ENCODE results near the gene SYNCRIP.
A peak's percentile ranks its signal among the peaks of the same experiment; 100 is the strongest.
"Not testable (repeated sequence)": the region's sequence is repeated elsewhere in the genome, so short reads cannot be mapped to it uniquely, and the experiment has no call there.

Gene SYNCRIP

DNA sequence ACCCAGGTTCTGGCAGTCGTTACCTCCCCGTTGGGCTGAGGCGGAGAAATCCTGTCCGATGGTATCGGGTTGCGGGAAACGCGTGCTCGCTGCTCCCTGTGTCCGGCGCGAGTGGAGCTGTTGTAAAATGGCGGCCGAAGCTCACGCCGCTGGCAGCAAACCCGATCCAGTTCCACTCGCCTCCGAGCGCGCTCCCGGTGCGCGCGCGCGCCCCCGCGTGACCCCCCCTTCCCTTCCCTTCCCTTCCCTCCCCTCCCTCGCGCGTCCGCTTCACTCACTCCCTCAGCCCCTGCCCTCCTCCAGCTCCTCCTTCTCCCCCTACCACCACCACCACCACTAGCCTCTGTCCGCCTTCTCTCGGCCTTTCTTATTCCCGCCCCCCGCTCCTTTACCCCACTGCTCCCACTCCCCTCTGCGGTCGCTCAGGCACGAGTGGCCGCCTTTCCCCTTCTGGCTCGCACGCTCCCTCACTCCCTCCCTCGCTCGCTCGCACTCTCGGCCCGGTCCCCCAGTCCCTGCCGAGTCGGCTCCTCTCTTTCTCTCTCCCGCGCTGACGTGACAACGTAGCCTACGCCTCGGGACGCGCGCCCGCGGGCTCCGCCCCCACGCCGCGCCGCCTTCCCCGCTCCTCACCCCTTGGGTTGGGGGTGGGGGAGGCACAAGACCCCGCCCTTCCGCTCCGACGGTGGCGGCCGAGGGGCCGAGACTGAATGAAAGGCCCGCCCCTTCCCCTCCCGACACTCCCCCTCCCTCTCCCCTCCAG is at the start of gene SYNCRIP:
Gene SYNCRIP, minus strand, starts transcription at position 113 of the 763 bp plus-strand sequence. CDS start 1,447 bp downstream, outside the sequence.
- Histone ChIP-seq H3K27ac (peak within 1 kb of the TSS; percentile 94 to 100 (median 99)), H3K36me3 (peaks cover 17 to 37% (median 33%) of the 10 kb centered on the region in 11 experiments), H3K4me1 (peaks cover 23 to 43% (median 25%) of the 10 kb centered on the region in 10 experiments), H3K4me2 (peak within 1 kb of the TSS in 9 of 11 experiments; percentile 37 to 82 (median 79); a peak in 14 of 22 replicates), H3K9ac (peak within 1 kb of the TSS; percentile 92 to 100 (median 98)), H3K27me3 (no peaks in the 10 kb centered on the region), H3K9me3 (replicated peaks in 1 of 11) (peaks cover 0 to 4% (median 0%) of the 10 kb centered on the region in 11 experiments; a peak in 1 of 22 replicates), H3K4me3 (peak within 1 kb of the TSS; percentile 79 to 98 (median 88)), H4K20me1 (peaks cover 37 to 45% (median 42%) of the 10 kb centered on the region in 11 experiments; a peak in 21 of 22 replicates)
- TF ChIP-seq Cebpa-rat (IDR thresholded peaks at IDR 0.05), result no peak

DNA sequence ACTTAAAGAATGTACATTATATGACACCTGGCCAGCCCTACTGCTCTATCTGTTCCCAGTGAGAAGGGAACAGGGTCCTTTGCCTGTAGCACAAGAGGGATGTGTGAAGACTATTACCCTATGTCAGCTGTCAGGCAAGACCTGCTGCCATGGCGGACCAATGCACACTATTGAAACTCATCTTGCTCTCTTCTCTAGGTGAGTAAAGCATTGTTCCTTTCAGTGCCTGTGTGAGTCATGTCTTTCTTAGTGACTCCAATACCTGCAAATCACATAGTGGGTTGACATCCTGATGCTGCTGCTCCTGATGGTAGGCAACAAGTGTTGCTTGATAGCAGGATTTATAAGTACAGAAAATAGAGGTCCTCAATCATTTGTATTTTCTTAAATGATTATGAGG is 48.8 kb upstream of the SYNCRIP start:
- no peaks in the 10 kb centered on the region for H3K9me3 ChIP-seq (replicated peaks in 1 of 11)
- no peaks in the 10 kb centered on the region for H4K20me1 ChIP-seq
- H3K4me2 ChIP-seq, result no peak overlapping the region
- no peak overlapping the region for H3K9ac ChIP-seq
- no peaks in the 10 kb centered on the region for H3K36me3 ChIP-seq
- H3K4me1 ChIP-seq, result no peaks in the 10 kb centered on the region
- TF ChIP-seq Cebpa-rat (IDR thresholded peaks at IDR 0.05), result no peak
- H3K4me3 ChIP-seq, result no peak overlapping the region
- no peak overlapping the region for H3K27ac ChIP-seq
- H3K27me3 ChIP-seq, result no peaks in the 10 kb centered on the region

DNA sequence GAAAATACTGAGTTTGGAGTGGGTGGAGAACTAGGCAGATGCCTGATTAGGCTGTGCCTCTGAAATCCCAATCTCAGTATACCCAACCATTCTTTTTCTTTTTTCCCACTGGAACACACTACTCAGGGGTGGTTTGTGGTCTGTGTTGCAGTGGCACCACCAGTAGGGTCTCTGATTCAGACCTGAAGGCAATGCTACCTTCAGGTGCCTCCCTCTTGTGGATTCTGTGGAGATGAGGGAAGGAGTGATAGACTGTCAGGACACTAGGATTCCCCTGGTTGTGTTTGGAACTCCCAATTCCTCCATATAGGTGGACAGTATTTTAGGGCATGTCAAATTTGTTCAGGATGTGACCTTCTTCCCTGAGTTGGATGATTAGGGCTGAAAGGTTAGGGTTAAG is 47.4 kb upstream of the SYNCRIP start:
- H3K9me3 ChIP-seq (replicated peaks in 1 of 11), result 0 out of 22 replicates have a peak, but pooled peaks cover 0 to 3% (median 0%) of the 10 kb centered on the region in 11 experiments
- H3K27me3 ChIP-seq, result no peaks in the 10 kb centered on the region
- no peaks in the 10 kb centered on the region for H3K36me3 ChIP-seq
- no peak overlapping the region for H3K9ac ChIP-seq
- H3K4me1 ChIP-seq, result no peaks in the 10 kb centered on the region; a peak in 1 of 20 replicates
- H3K27ac ChIP-seq, result no peak overlapping the region
- H3K4me3 ChIP-seq, result no peak overlapping the region
- H3K4me2 ChIP-seq, result no peak overlapping the region
- no peaks in the 10 kb centered on the region for H4K20me1 ChIP-seq
- no peak for TF ChIP-seq Cebpa-rat (IDR thresholded peaks at IDR 0.05)

DNA sequence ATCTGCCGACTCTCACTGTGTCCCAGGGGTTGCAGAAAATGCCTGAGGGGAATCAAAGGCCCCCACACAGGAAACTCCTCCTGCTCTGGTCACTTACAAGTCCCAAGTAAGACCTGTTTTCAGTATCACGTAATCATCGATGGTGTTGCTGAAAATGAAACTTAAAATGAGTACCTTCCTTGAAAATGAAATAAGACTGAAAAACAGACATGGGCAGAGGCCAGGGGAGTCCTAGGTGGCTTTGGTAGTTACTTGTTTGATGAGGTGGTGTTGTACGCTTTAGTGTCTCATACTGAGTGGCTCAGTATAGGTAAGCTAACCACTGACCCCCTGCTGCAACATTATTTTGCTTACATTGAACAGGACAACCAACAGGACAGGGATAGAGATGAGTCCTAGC is 43.0 kb upstream of the SYNCRIP start:
- H3K4me2 ChIP-seq, result no peak overlapping the region
- no peaks in the 10 kb centered on the region for H4K20me1 ChIP-seq
- no peaks in the 10 kb centered on the region for H3K36me3 ChIP-seq
- no peak overlapping the region for H3K27ac ChIP-seq
- H3K27me3 ChIP-seq, result no peaks in the 10 kb centered on the region
- no peak overlapping the region for H3K4me3 ChIP-seq
- H3K9me3 ChIP-seq (replicated peaks in 1 of 11), result peaks cover 0 to 3% (median 0%) of the 10 kb centered on the region in 11 experiments; a peak in 3 of 22 replicates
- H3K9ac ChIP-seq, result no peak overlapping the region
- TF ChIP-seq Cebpa-rat (IDR thresholded peaks at IDR 0.05), result no peak
- H3K4me1 ChIP-seq, result peaks cover 0 to 15% (median 0%) of the 10 kb centered on the region in 10 experiments; a peak in 3 of 20 replicates

DNA sequence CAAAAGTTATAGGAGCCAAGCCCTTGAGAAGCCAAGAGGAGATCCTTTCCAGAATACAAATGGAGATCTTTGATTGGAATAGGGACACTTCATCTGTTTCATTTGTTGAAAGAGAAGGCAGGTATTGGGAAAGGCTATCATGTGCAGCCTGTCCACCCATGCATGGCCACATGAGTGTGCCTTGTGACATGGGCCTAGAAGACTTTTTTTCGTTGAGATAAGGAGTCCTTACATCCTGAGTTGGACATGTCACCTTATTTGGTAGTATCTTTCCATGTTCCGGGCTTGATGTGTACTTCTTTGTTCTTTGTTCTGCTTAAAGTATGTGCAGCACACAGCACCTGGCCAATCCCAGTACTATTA is 42.1 kb upstream of the SYNCRIP start:
- Histone ChIP-seq H3K4me3 (no peak overlapping the region), H3K4me2 (peak overlapping the region in 2 of 11 experiments; percentile 29 to 31; a peak in 1 of 22 replicates), H3K9me3 (replicated peaks in 1 of 11) (peaks cover 0 to 3% (median 0%) of the 10 kb centered on the region in 11 experiments; a peak in 3 of 22 replicates), H3K27ac (peak overlapping the region in 1 of 11 experiments; percentile 17; a peak in 1 of 22 replicates), H3K4me1 (peaks cover 4 to 23% (median 8%) of the 10 kb centered on the region in 10 experiments; a peak in 12 of 20 replicates), H3K36me3 (no peaks in the 10 kb centered on the region), H3K9ac (no peak overlapping the region), H3K27me3 (no peaks in the 10 kb centered on the region), H4K20me1 (no peaks in the 10 kb centered on the region)
- no peak for TF ChIP-seq Cebpa-rat (IDR thresholded peaks at IDR 0.05)

DNA sequence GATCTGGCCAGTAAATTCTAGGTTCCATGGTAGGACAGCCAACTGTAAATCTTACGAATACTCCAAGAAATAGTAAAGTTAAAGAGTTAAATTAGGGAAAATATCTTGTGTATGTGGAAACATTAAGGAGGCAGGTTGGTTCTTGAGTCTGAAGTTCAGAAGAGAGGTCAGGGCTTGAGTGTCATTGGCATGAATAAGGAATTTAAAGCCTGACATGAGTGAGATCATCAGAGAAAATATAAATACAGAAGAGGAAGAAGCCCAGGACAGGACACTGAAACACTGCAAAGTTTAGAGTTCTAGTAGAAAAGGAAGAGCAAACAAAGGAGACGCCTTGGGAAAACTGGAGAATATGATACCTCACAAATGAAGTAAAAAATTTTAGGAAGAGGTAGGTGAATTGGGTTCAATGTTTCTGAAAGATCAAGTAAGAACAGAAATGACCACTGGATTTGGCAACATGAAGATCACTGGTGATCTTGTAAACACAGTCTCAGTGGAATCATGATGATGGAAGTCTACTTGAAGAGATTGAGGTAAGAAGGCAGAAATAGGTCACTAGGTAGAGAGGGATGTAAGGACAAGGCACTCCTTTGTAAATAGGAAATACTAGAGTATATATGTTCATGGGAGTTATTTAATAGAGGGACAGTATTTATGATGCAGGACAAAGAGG is 41.6 kb upstream of the SYNCRIP start:
- no peak for TF ChIP-seq Cebpa-rat (IDR thresholded peaks at IDR 0.05)
- Histone ChIP-seq H3K4me3 (no peak overlapping the region), H3K4me2 (peak overlapping the region in 2 of 11 experiments; percentile 29 to 31; a peak in 1 of 22 replicates)

DNA sequence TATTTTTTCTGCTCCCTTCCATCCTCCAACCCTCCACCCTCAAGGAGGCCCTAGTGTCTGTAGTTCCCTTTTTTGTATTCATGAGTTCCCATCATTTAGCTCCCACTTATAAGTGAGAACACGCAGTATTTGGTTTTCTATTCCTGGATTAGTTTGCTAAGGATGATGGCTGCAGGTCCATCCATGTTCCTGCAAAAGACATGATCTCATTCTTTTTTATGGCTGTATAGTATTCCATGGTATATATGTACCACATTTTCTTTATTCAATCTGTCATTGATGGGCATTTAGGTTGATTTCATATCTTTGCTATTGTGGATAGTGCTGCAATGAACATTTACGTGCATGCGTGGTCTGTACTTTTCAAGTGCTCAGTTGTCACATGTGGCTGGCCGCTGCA is 39.2 kb upstream of the SYNCRIP start:
- H3K4me2 ChIP-seq; H3K27me3 ChIP-seq; H3K27ac ChIP-seq; H3K9ac ChIP-seq; H3K4me3 ChIP-seq; H3K9me3 ChIP-seq (replicated peaks in 1 of 11): not testable (repeated sequence)
- Histone ChIP-seq H4K20me1 (peaks cover 8 to 16% (median 15%) of the 10 kb centered on the region in 11 experiments; a peak in 20 of 22 replicates), H3K4me1 (peaks cover 4 to 27% (median 12%) of the 10 kb centered on the region in 10 experiments; a peak in 12 of 20 replicates), H3K36me3 (peaks cover 0 to 12% (median 4%) of the 10 kb centered on the region in 11 experiments; a peak in 12 of 22 replicates)

More for the DNA sequence above, 41.6 kb upstream of the SYNCRIP start:
- H4K20me1 ChIP-seq, result no peaks in the 10 kb centered on the region
- H3K9ac ChIP-seq, result no peak overlapping the region
- H3K9me3 ChIP-seq (replicated peaks in 1 of 11), result peaks cover 0 to 3% (median 0%) of the 10 kb centered on the region in 11 experiments; a peak in 3 of 22 replicates
- H3K4me1 ChIP-seq, result peaks cover 4 to 27% (median 12%) of the 10 kb centered on the region in 10 experiments; a peak in 12 of 20 replicates
- no peaks in the 10 kb centered on the region for H3K27me3 ChIP-seq
- peak overlapping the region in 1 of 11 experiments; percentile 17; a peak in 1 of 22 replicates for H3K27ac ChIP-seq
- no peaks in the 10 kb centered on the region for H3K36me3 ChIP-seq

DNA sequence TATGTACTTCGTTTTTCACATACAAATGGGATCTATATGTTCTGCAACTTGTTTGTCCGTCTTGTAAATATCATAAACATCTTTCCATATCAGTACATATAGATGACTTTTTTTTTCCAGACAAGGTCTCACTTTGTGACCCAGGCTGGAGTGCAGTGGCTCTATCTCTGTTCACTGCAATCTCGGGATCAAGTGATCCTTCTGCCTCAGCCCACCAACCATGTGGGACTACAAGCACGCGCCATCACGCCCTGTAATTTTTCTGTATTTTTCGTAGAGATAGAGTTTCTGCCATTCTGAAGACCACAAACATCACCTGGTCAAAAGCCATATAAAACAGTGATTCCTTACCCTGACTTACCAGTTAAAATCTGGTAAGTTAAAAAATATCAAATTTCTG is 37.7 kb upstream of the SYNCRIP start:
- peaks cover 9 to 33% (median 16%) of the 10 kb centered on the region in 10 experiments; a peak in 18 of 20 replicates for H3K4me1 ChIP-seq
- peak overlapping the region in 5 of 11 experiments; percentile 86 to 96 (median 94); a peak in 9 of 22 replicates for H3K27ac ChIP-seq
- peak overlapping the region in 7 of 10 experiments; percentile 62 to 94 (median 83); a peak in 8 of 20 replicates for H3K4me3 ChIP-seq
- peak overlapping the region in 9 of 11 experiments; percentile 62 to 99 (median 96); a peak in 11 of 22 replicates for H3K9ac ChIP-seq
- H4K20me1 ChIP-seq, result peaks cover 23 to 31% (median 30%) of the 10 kb centered on the region in 11 experiments; a peak in 21 of 22 replicates
- H3K36me3 ChIP-seq, result peaks cover 0 to 27% (median 19%) of the 10 kb centered on the region in 11 experiments; a peak in 15 of 22 replicates
- H3K4me2 ChIP-seq, result peak overlapping the region; percentile 66 to 87 (median 76); a peak in 21 of 22 replicates
- H3K27me3 ChIP-seq, result no peaks in the 10 kb centered on the region
- peaks cover 0 to 3% (median 0%) of the 10 kb centered on the region in 11 experiments; a peak in 4 of 22 replicates for H3K9me3 ChIP-seq (replicated peaks in 1 of 11)
- no peak for TF ChIP-seq Cebpa-rat (IDR thresholded peaks at IDR 0.05)

Measured in BLaER1 treated with 17β-estradiol and CSF1 and Interleukin-3, amounts not matched to agents 10 nM and 100 nM (cell line).